MG63 (cell line): Measurements from ENCODE around the gene PDE8B. TPM values are rescaled to one million over a fixed set of nuclear protein-coding genes. Genes with fewer than 3 reads are reported as not detected.

Experiments used
- DNase-seq: peaks from one replicate; pipeline ENCODE4 v3.0.0-alpha.2; 2020
- H3K27me3 ChIP-seq: fragments of 250-450 bp; sonication (Bioruptor Pico); 2 replicates; pipeline ENCODE4 v1.5.1; 2020; ENCODE audit warnings: mild to moderate bottlenecking, moderate library complexity
- H3K36me3 ChIP-seq: fragments of 250-450 bp; sonication (Bioruptor Pico); 2 replicates; pipeline ENCODE4 v1.5.1; 2020; ENCODE audit warnings: mild to moderate bottlenecking, moderate library complexity
- H3K4me3 ChIP-seq: fragments of 250-450 bp; sonication (Bioruptor Pico); 2 replicates; pipeline ENCODE4 v1.5.1; 2020; ENCODE audit warnings: mild to moderate bottlenecking, moderate library complexity
- H3K9me3 ChIP-seq: fragments of 250-450 bp; sonication (Bioruptor Pico); 2 replicates; pipeline ENCODE4 v1.5.1; 2020; ENCODE audit warnings: mild to moderate bottlenecking, moderate library complexity
- total RNA-seq: library from RNA; depleted of rRNA; stranded (reverse); fragments of >200 nt; shearing (Covaris generic); gene quantifications from 2 replicates; pipeline ENCODE4 v1.2.3, GENCODE V29; 2014; ENCODE audit warnings: low replicate concordance

The PDE8B gene
- total RNA-seq, 1 experiment from 2014 or later = 0.26 TPM

DNA sequence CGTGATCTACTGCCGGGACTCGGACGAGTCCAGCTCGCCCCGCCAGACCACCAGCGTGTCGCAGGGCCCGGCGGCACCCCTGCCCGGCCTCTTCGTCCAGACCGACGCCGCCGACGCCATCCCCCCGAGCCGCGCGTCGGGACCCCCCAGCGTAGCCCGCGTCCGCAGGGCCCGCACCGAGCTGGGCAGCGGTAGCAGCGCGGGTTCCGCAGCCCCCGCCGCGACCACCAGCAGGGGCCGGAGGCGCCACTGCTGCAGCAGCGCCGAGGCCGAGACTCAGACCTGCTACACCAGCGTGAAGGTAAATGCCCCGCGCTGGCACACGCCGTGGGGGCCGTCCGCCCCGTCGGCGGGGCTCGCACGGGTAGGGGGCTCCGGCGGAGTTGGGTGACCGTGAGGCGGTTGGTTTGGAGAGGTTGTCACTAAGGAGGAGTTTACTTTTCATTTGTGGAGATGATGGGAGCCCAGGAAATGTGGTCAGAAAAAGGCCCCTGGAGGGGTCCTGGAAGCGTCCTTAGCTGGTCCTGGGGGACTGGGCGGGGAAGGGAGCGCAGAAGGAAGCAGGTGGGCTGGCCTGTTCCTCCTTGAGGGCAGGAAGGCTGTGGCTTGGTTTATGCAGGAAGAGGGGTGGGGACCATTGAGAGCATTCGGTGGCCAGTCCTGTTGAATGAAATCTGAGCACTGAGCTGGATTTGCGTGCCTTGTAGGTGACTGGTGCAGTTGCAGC lies 647 bp downstream of the PDE8B start:
- Histone ChIP-seq H3K36me3 (no peaks in the 10 kb centered on the region), H3K9me3 (no peaks in the 10 kb centered on the region), H3K4me3 (peak overlapping the region; percentile 27; the same call in 1 of the 2 replicates), H3K27me3 (peaks cover 5% of the 10 kb centered on the region; the same call in 1 of the 2 replicates)
- no peak for DNase-seq

GRCh38 chr5:77211691-77212047 lies 1.2 kb downstream of the PDE8B start:
- H3K27me3 ChIP-seq = peaks cover 5% of the 10 kb centered on the region; the same call in 1 of the 2 replicates
- no peaks in the 10 kb centered on the region for H3K9me3 ChIP-seq
- H3K4me3 ChIP-seq = no peak overlapping the region
- H3K36me3 ChIP-seq = no peaks in the 10 kb centered on the region
- no peak for DNase-seq

GRCh38 chr5:77213601-77214000 lies 3.1 kb downstream of the PDE8B start:
- Histone ChIP-seq H3K9me3 (no peaks in the 10 kb centered on the region), H3K36me3 (no peaks in the 10 kb centered on the region), H3K4me3 (no peak overlapping the region), H3K27me3 (peaks cover 5% of the 10 kb centered on the region; the same call in 1 of the 2 replicates)
- no peak for DNase-seq

GRCh38 chr5:77214151-77214550 lies 3.7 kb downstream of the PDE8B start:
- no peak for DNase-seq
- Histone ChIP-seq H3K9me3 (no peaks in the 10 kb centered on the region), H3K36me3 (no peaks in the 10 kb centered on the region), H3K4me3 (no peak overlapping the region), H3K27me3 (peaks cover 5% of the 10 kb centered on the region; the same call in 1 of the 2 replicates)

DNA sequence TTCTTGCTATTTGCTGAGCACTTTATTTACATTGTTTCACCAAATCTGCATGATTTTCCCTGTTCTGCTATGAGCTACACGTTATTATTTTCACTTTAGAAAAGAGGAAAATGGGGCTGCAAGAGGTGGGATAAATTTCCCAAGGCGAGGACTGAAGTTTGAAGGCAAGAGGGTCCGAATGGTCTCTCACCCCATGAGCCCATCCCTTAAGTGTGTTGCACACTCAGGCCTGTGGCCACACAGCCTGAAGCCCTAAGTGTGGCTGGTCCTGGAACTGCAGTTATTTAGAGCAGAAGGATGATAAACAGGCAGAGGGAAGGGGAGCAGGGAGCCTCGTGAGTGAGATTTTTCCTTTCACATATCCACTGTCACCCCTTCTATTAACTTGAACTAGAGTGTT lies 7.8 kb downstream of the PDE8B start:
- Histone ChIP-seq H3K4me3 (no peak overlapping the region), H3K9me3 (no peaks in the 10 kb centered on the region), H3K36me3 (no peaks in the 10 kb centered on the region), H3K27me3 (no peaks in the 10 kb centered on the region)
- DNase-seq = no peak

DNA sequence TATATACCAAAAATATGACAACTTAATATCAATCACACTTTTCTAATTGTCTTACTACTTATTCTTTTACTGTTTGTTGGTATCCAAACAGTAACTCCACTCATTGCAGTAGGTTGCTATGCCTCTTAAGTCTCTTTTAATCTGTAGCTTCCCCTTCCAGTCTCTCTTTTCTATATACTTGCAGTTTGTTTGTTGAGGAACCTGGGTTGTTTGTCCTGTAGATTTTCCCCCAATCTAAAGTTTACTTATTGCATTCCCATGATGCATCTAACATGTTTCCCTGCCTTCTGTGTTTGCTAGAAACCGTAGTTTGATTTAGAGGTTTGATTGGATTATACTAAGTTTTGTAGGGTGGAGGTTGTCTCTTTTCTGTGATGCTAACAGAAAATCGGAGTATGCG lies 10.6 kb downstream of the PDE8B start:
- Histone ChIP-seq H3K36me3 (no peaks in the 10 kb centered on the region), H3K9me3 (no peaks in the 10 kb centered on the region), H3K27me3 (no peaks in the 10 kb centered on the region), H3K4me3 (no peak overlapping the region)
- no peak for DNase-seq

- no peaks in the 10 kb centered on the region for H3K9me3 ChIP-seq
- H3K36me3 ChIP-seq = no peaks in the 10 kb centered on the region
- no peak for DNase-seq
- no peak overlapping the region for H3K4me3 ChIP-seq
- no peaks in the 10 kb centered on the region for H3K27me3 ChIP-seq
These were observed 12.2 kb downstream of the PDE8B start for GRCh38 chr5:77222722-77223121.

GRCh38 chr5:77223653-77224052 lies 13.2 kb downstream of the PDE8B start:
- H3K9me3 ChIP-seq = no peaks in the 10 kb centered on the region
- DNase-seq = no peak
- H3K36me3 ChIP-seq = no peaks in the 10 kb centered on the region
- no peaks in the 10 kb centered on the region for H3K27me3 ChIP-seq
- no peak overlapping the region for H3K4me3 ChIP-seq

DNA sequence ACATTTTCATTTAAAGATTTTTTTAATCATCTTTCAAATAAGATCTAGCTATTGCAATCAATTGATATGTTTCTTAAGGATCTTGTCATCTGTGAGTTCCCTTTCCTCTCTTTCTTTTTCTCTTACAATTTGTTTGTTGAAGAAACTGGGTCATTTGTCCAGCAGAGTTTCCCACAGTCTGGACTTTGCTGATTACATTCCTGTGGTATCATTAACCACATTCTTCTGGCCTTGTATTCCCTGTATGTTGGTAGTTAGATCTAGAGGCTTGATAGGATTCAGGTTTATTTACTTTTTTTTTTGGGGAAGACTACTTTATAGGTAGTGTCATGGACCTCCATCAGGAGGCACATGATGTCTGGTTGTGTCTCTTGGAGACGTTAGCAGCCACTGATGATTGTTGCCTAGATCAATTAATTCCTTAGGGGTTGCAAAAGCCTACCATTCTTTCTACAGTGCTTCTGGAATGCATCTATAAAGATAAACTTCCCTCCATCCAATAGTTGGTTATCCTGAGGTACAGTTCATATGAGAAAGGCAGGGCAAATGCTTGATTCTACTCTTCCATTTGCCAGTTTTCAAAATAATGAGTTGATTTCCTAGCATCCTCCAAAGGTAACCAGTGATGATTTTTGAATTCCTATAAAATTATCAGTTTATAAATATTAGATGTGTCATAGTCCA lies 14.3 kb downstream of the PDE8B start:
- no peaks in the 10 kb centered on the region; the same call in 1 of the 2 replicates for H3K9me3 ChIP-seq
- H3K4me3 ChIP-seq = no peak overlapping the region
- H3K27me3 ChIP-seq = no peaks in the 10 kb centered on the region
- no peak for DNase-seq
- H3K36me3 ChIP-seq = no peaks in the 10 kb centered on the region

GRCh38 chr5:77225531-77225930 lies 15.1 kb downstream of the PDE8B start:
- Histone ChIP-seq H3K9me3 (no peaks in the 10 kb centered on the region; the same call in 1 of the 2 replicates), H3K27me3 (no peaks in the 10 kb centered on the region), H3K4me3 (no peak overlapping the region), H3K36me3 (no peaks in the 10 kb centered on the region)
- DNase-seq = no peak

- Histone ChIP-seq H3K9me3 (no peaks in the 10 kb centered on the region; the same call in 1 of the 2 replicates), H3K36me3 (no peaks in the 10 kb centered on the region), H3K4me3 (no peak overlapping the region), H3K27me3 (no peaks in the 10 kb centered on the region)
- no peak for DNase-seq
These were observed 19.4 kb downstream of the PDE8B start for GRCh38 chr5:77229887-77230286.

DNA sequence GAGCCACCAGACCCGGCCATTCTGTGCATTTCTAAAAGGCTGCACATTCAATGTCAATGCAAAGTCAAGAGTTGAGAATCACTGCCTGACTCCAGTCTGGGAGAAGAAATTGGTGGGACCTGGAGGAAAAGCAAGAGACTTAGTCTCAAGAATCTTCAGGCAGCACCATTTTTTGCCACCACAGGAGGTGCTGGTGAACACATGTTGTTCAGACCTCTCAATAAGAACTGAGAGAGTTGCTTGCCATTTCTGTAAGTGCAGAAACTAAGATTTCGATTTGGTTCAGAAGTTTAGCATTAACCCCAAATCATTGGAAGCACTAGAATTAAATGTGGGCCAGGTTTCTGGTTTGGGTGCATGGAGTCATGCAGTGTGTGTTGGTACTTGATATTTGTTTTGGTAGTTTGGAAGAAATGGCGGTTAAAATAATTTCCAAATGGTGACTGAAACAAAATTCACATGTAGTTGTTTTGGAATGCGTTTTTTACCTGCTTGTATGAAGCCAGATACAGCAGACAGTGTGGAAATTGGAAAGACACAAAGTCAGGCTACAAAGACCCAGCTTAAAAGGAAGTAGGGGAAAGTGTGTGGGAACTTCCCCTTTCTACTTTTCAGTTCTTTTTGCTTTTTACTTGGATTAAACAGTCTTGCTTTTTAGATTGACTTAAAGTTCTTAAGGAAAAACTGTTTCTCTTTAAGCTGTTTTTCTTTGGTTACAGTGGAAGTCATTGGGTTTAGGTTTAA lies 20.4 kb downstream of the PDE8B start:
- no peaks in the 10 kb centered on the region; the same call in 1 of the 2 replicates for H3K9me3 ChIP-seq
- DNase-seq = no peak
- no peaks in the 10 kb centered on the region for H3K36me3 ChIP-seq
- no peaks in the 10 kb centered on the region for H3K27me3 ChIP-seq
- H3K4me3 ChIP-seq = no peak overlapping the region

GRCh38 chr5:77231471-77232138 lies 21.1 kb downstream of the PDE8B start:
- Histone ChIP-seq H3K9me3 (no peaks in the 10 kb centered on the region; the same call in 1 of the 2 replicates), H3K36me3 (no peaks in the 10 kb centered on the region), H3K4me3 (no peak overlapping the region), H3K27me3 (no peaks in the 10 kb centered on the region)
- DNase-seq = no peak

GRCh38 chr5:77232574-77233358 lies 22.3 kb downstream of the PDE8B start:
- DNase-seq = peak; percentile 38
- Histone ChIP-seq H3K27me3 (no peaks in the 10 kb centered on the region), H3K4me3 (no peak overlapping the region), H3K36me3 (no peaks in the 10 kb centered on the region), H3K9me3 (no peaks in the 10 kb centered on the region; the same call in 1 of the 2 replicates)

DNA sequence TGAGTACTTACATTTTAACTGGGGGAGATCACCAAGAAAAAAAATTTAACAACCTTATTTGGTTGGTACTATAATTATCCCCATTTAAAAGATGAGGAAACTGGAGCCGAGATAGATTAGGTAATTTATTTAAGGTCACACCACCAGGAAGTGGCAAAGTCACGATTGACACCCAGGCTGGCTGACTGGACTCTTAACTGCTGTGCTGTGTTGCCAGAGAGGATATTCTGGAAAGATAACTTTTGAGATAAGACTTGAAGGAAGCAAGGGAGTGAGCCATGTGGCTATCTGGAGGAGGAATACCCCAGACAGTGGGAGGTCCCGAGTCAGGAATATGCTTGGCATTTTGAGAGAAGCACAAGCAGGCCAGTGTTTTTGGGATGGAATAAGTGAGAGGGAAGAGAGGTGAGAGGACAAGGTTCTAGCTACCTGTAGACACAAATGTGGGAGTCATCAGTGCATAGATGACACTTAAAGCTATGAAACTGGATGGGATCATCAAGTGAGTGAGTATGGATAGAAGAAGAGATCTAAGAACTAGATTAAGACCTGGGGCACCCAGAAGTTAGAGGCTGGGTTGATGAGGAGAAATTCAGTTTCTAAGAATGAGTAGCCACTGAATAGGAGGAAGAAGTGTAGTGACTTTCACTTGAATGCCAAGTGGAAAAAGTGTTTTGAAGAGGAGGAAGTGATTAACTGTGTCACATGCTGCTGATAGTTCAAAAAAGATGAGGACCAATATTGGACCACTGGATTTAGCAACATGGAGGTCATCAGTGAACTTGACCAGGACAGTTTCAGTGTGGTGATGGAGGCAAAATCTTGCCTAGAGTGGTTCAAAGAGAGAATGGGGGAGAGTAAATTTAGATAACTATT lies 25.6 kb downstream of the PDE8B start:
- DNase-seq = no peak
- H3K36me3 ChIP-seq = no peaks in the 10 kb centered on the region
- H3K27me3 ChIP-seq = no peaks in the 10 kb centered on the region
- H3K4me3 ChIP-seq = no peak overlapping the region
- no peaks in the 10 kb centered on the region for H3K9me3 ChIP-seq
